BE2C (cell line): ENCODE data around the gene MTAP.

Source experiments
- DNase-seq: peaks from one replicate; pipeline ENCODE4 v3.0.0-alpha.2; 2020
- H3K27me3 ChIP-seq: fragments of 250-450 bp; sonication (Bioruptor Pico); 2 replicates; pipeline ENCODE4 v1.5.1; 2020; ENCODE audit warnings: mild to moderate bottlenecking
- H3K36me3 ChIP-seq: fragments of 250-450 bp; sonication (Bioruptor Pico); 2 replicates; pipeline ENCODE4 v1.5.1; 2020; ENCODE audit warnings: mild to moderate bottlenecking
- H3K4me1 ChIP-seq: fragments of 250-450 bp; sonication (Bioruptor Pico); 2 replicates; pipeline ENCODE4 v1.5.1; 2020
- H3K4me3 ChIP-seq: 2 replicates; pipeline ENCODE4 v1.5.1; 2011; ENCODE audit warnings: low read depth, low read length
- H3K9me3 ChIP-seq: fragments of 250-450 bp; sonication (Bioruptor Pico); 2 replicates; pipeline ENCODE4 v1.5.1; 2020
- CTCF ChIP-seq: IDR thresholded peaks from 2 replicates; pipeline ENCODE4 v1.5.1; 2012; ENCODE audit warnings: mild to moderate bottlenecking, low read depth, low read length

Gene MTAP

GRCh38 chr9:21848615-21849014 lies 46.2 kb downstream of the MTAP start:
- Histone ChIP-seq H3K27me3 (no peaks in the 10 kb centered on the region), H3K4me1 (no peaks in the 10 kb centered on the region), H3K36me3 (peaks cover 76% of the 10 kb centered on the region), H3K9me3 (no peaks in the 10 kb centered on the region; the same call in 1 of the 2 replicates), H3K4me3 (no peak overlapping the region)
- DNase-seq: no peak
- no peak for TF ChIP-seq CTCF

- Histone ChIP-seq H3K4me1 (no peaks in the 10 kb centered on the region), H3K36me3 (peaks cover 87% of the 10 kb centered on the region), H3K4me3 (no peak overlapping the region), H3K9me3 (no peaks in the 10 kb centered on the region), H3K27me3 (no peaks in the 10 kb centered on the region)
- no peak for DNase-seq
- no peak for TF ChIP-seq CTCF
These were observed 50.3 kb downstream of the MTAP start for GRCh38 chr9:21852754-21853153.

- Histone ChIP-seq H3K4me1 (no peaks in the 10 kb centered on the region), H3K27me3 (no peaks in the 10 kb centered on the region), H3K4me3 (no peak overlapping the region), H3K36me3 (peaks cover 87% of the 10 kb centered on the region), H3K9me3 (no peaks in the 10 kb centered on the region)
- DNase-seq: no peak
- no peak for TF ChIP-seq CTCF
These were observed 51.0 kb downstream of the MTAP start for GRCh38 chr9:21853414-21853813.

GRCh38 chr9:21854119-21854518 lies 51.7 kb downstream of the MTAP start:
- Histone ChIP-seq H3K36me3 (peaks cover 87% of the 10 kb centered on the region), H3K9me3 (no peaks in the 10 kb centered on the region), H3K27me3 (no peaks in the 10 kb centered on the region), H3K4me3 (no peak overlapping the region), H3K4me1 (no peaks in the 10 kb centered on the region)
- TF ChIP-seq CTCF: no peak
- DNase-seq: no peak

GRCh38 chr9:21854594-21854993 lies 52.2 kb downstream of the MTAP start:
- no peak overlapping the region for H3K4me3 ChIP-seq
- no peak for DNase-seq
- no peaks in the 10 kb centered on the region for H3K9me3 ChIP-seq
- no peaks in the 10 kb centered on the region for H3K27me3 ChIP-seq
- no peak for TF ChIP-seq CTCF
- H3K36me3 ChIP-seq: peaks cover 87% of the 10 kb centered on the region
- H3K4me1 ChIP-seq: no peaks in the 10 kb centered on the region

GRCh38 chr9:21856301-21857094 lies 54.1 kb downstream of the MTAP start:
- Histone ChIP-seq H3K4me1 (no peaks in the 10 kb centered on the region), H3K4me3 (no peak overlapping the region), H3K36me3 (peaks cover 89% of the 10 kb centered on the region), H3K9me3 (no peaks in the 10 kb centered on the region), H3K27me3 (no peaks in the 10 kb centered on the region)
- no peak for TF ChIP-seq CTCF
- DNase-seq: no peak
